Activated T-cell treated with anti-CD3 and anti-CD28 coated beads for 24 hours (primary cell): ENCODE results near the gene ZBTB21.
"Not testable (repeated sequence)": the region's sequence is repeated elsewhere in the genome, so short reads cannot be mapped to it uniquely, and the experiment has no call there.

Experiments used
- DNase-seq: peaks from one replicate; pipeline ENCODE4 v3.0.0-alpha.2; 2020; ENCODE audit warnings: low read depth

Gene ZBTB21

GRCh38 chr21:41966872-41967621, 43.1 kb downstream of the ZBTB21 start:
- no peak for DNase-seq

- no peak for DNase-seq
Measured at GRCh38 chr21:41966041-41966833, 43.9 kb downstream of the ZBTB21 start.

GRCh38 chr21:41965461-41966013, 44.6 kb downstream of the ZBTB21 start:
- no peak for DNase-seq

GRCh38 chr21:41965045-41965444, 45.1 kb downstream of the ZBTB21 start:
- no peak for DNase-seq

- no peak for DNase-seq
Measured at GRCh38 chr21:41964171-41964570, 46.0 kb downstream of the ZBTB21 start.

- no peak for DNase-seq
Measured at GRCh38 chr21:41962425-41962966, 47.7 kb downstream of the ZBTB21 start.

- DNase-seq, result no peak
Measured at GRCh38 chr21:41961753-41962152, 48.4 kb downstream of the ZBTB21 start.

GRCh38 chr21:41961282-41961701, 48.9 kb downstream of the ZBTB21 start:
- DNase-seq, result no peak

- DNase-seq, result no peak
Measured at GRCh38 chr21:41960386-41960785, 49.8 kb downstream of the ZBTB21 start.

GRCh38 chr21:41959697-41960096, 50.5 kb downstream of the ZBTB21 start:
- DNase-seq, result not testable (repeated sequence)

GRCh38 chr21:41958886-41959563, 51.1 kb downstream of the ZBTB21 start:
- no peak for DNase-seq

GRCh38 chr21:41957991-41958766, 52.0 kb downstream of the ZBTB21 start:
- DNase-seq, result no peak

GRCh38 chr21:41956926-41957729, 53.0 kb downstream of the ZBTB21 start:
- no peak for DNase-seq

GRCh38 chr21:41955516-41955915, 54.6 kb downstream of the ZBTB21 start:
- DNase-seq, result no peak

- DNase-seq, result no peak
Measured at GRCh38 chr21:41954654-41955499, 55.3 kb downstream of the ZBTB21 start.

GRCh38 chr21:41953831-41954653, 56.1 kb downstream of the ZBTB21 start, which contains the start of gene C2CD2:
Gene C2CD2 (minus strand): TSS chr21:41954018. CDS start chr21:41953648, 370 bp downstream.
- DNase-seq, result no peak

- no peak for DNase-seq
Measured at GRCh38 chr21:41953249-41953830, 56.8 kb downstream of the ZBTB21 start.
